GM20000 (cell line): ENCODE data around the gene KRTAP1-5.
"Not testable (repeated sequence)": the region's sequence is repeated elsewhere in the genome, so short reads cannot be mapped to it uniquely, and the experiment has no call there.

ENCODE experiments used
- DNase-seq: peaks from one replicate; pipeline ENCODE4 v3.0.0; 2012; ENCODE audit warnings: low spot score
- CTCF ChIP-seq: IDR thresholded peaks from 2 replicates; pipeline ENCODE4 v1.5.1; 2012; ENCODE audit warnings: mild to moderate bottlenecking, control low read depth; ENCODE audit errors: extremely low read depth, missing control alignments

The KRTAP1-5 gene

GRCh38 chr17:41004397-41004796 lies 22.6 kb downstream of the KRTAP1-5 start:
- no peak for TF ChIP-seq CTCF
- no peak for DNase-seq

GRCh38 chr17:41003926-41004325 lies 23.1 kb downstream of the KRTAP1-5 start:
- no peak for TF ChIP-seq CTCF
- no peak for DNase-seq

GRCh38 chr17:41002814-41003213 lies 24.2 kb downstream of the KRTAP1-5 start:
- TF ChIP-seq CTCF = no peak

GRCh38 chr17:41001795-41002194 lies 25.2 kb downstream of the KRTAP1-5 start:
- DNase-seq = no peak
- TF ChIP-seq CTCF = no peak

More at GRCh38 chr17:41002814-41003213, 24.2 kb downstream of the KRTAP1-5 start:
- no peak for DNase-seq

GRCh38 chr17:40999563-40999962 lies 27.4 kb downstream of the KRTAP1-5 start, which contains the start of gene KRTAP3-2:
TSS of gene KRTAP3-2 (minus strand) at chr17:40999906. CDS start at chr17:40999853, 53 bp downstream.
- DNase-seq = not testable (repeated sequence)

- no peak for DNase-seq
- TF ChIP-seq CTCF = no peak
Measured at GRCh38 chr17:40997361-40997760, 29.6 kb downstream of the KRTAP1-5 start.

- no peak for TF ChIP-seq CTCF
- no peak for DNase-seq
Measured at GRCh38 chr17:40996829-40997228, 30.2 kb downstream of the KRTAP1-5 start.

GRCh38 chr17:40995116-40995515 lies 31.9 kb downstream of the KRTAP1-5 start:
- no peak for TF ChIP-seq CTCF
- no peak for DNase-seq
